GM19468 (cell line): Measurements from ENCODE around the gene SRSF4.
"Not testable (repeated sequence)": the region's sequence is repeated elsewhere in the genome, so short reads cannot be mapped to it uniquely, and the experiment has no call there.

ENCODE experiments used
- ATAC-seq: cut with Tn5 transposase; IDR thresholded peaks from one replicate; pipeline ENCODE4 v1.9.1; 2021; ENCODE audit warnings: mild to moderate bottlenecking, moderate library complexity, moderate number of reproducible peaks; ENCODE audit not compliant: unreplicated experiment; ENCODE audit errors: extremely low read depth

Gene SRSF4

DNA sequence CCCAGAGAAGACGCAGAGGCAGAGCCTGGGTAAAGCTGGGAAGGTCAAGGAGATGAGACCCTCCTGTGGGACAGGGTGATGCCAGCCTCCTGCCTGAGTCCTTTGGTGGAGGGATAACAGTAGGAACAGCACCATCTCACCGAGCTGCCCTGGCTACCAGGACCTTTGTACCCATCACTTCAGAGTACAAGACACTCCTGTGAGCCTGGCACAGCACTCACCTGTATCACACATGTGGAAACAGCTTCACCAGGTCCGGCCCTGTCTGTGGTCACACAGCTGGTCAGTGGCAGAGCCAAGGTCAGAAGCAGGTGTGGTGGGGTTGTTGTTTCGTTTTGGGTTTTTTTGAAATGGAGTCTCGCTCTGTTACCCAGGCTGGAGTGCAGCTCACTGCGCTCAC lies 53.0 kb downstream of the SRSF4 start:
- ATAC-seq, result no peak

DNA sequence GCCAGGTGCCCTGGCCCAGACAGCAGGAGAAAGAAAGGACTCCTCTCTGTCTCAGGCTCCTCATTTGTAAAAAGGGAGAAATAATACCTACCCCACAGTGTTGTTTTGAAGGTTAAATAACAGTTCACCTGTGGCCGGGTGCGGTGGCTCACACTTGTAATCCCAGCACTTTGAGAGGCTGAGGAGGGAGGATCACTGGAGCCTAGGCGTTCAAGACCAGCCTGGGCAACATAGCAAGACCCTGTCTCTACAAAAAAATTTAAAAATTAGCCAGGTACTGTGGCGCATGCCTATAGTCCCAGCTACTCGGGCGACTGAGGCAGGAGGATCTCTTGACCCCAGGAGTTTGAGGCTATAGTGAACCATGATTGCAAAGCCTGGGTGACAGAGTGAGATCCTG lies 55.5 kb downstream of the SRSF4 start:
- no peak for ATAC-seq

DNA sequence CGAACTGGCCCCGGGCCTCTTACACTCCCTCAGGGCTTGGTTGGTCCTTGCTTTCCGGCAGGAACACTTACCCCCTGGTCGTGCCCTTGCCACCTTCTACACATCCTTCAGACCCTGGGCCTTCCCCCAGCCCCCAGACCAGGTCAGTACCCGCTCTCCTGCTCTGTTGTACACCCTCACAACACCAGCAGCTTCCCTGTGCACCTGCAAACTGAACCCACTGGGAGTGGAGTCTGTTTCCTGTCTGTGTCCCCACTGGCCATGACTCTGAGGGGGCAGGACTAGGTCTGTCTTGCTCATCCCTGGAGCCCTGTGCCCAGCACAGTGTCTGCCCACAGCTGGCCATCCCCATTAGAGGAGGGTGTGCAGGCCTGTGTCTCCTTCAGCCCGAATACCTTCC lies 55.9 kb downstream of the SRSF4 start:
- no peak for ATAC-seq

GRCh38 chr1:29125237-29125641 lies 56.5 kb downstream of the SRSF4 start:
- no peak for ATAC-seq

DNA sequence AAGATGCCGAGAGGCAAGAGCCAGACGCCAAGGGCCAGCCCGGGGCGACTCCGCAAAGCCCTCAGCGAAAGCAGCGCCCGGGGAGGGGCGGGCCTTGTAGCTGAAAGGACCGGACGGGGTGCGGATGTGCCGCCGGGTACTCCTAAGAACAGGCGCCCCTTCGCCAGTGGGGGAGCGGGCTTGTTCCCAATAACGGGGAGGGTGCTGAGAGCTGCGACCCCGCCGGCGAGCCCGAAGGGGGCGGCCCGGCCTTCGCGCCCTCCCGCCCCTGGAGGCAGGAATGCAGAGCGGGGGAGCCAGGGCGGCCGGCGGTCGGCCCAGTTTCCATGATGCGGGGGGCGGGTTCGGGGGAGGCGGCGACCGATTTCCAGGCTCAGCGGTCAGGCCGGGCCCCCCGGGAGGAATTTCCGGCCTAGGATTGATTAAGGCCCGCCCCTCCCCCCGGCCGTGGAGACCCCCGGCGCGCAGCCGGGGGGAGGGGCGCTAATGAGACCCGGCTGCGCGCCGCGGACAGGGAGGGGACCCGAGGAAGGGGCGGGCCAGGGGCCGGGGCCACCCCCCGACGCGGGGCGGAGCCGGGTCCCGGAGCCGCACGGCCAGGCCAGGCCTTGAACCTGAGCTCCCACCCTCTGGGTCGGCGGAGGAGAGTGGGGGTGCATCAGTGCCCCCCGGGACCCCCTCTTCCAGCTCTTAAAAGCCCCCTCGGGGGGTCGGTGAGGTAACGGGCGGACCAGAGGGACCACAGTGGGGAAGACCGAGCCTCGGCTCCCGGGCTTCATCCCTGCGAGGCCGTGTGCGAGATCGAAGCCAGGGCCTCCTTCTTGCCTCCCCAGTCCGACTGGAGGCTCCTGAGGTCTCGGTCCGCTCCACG lies 57.1 kb downstream of the SRSF4 start:
- no peak for ATAC-seq

DNA sequence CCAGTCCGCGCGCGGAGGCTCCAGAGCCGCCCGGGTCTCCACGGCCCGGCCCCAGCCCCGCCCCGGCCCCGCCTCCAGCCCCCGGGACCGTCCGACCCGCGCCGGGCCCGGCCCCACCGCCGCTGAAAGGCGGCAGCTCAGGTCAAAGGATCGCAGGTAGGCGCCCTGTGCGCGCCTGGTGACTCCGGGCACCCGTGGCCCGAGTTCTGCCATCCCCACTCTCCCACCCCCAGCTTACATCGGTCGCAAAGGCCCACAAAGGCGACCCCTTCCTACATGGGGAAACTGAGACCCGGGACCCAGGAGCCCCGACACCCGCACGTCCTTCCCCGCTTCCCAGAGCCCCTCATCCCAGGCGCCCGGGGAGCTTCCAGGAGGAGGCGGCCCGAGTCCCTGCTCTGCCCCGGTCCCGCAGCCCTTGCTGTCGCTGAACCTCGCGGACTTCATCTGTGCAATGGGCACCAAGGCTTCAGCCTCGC lies 57.8 kb downstream of the SRSF4 start, which contains the start of gene TMEM200B:
Gene TMEM200B (minus strand): TSS at position 17 of the 479 bp plus-strand sequence. CDS start 2,075 bp downstream, outside the sequence.
- no peak for ATAC-seq

DNA sequence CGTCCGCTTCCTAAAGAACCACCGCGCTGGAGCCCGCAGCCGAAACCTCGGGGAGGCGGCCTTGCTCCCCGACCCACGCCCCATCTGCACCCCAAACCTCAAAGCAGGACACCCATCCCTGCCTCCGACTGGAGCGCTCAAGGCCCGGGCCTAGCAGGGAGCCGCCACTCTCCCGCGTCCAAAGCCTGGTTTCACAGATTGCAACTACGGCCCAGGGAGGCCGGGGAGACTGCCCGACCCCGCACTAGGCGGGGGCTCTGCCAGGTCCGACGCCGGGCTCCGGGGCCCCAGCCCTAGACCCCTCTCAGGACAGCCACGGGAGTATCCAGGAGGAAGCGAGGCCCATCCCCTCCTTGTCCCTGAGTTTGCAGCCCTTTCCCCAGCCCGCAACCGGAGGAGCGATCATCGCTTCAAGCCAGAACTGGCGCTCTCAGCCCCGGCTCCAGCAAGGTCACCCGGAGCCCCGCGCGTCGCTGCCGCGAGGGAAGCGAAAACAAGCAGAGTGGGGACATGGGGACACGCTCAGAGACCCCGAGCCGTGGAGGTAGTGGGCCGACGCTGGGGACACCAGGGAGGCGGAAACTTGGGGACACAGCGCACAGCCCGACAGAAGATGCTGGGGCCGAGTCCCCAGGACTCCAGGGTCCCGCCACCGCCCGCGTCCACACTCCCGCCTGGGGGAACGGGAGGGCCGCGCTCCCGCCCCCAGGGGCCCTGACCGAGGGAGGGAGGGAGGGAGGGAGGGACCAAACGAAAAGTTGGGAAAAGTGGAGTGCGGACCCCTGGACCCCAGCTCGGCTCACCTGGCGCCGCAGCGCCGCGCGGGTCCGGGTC lies 58.4 kb downstream of the SRSF4 start:
- no peak for ATAC-seq

GRCh38 chr1:29122682-29123052 lies 59.0 kb downstream of the SRSF4 start:
- ATAC-seq, result no peak

- ATAC-seq, result no peak
Measured at GRCh38 chr1:29121936-29122681, 59.6 kb downstream of the SRSF4 start.

- ATAC-seq, result no peak
Measured at GRCh38 chr1:29121516-29121935, 60.2 kb downstream of the SRSF4 start.

DNA sequence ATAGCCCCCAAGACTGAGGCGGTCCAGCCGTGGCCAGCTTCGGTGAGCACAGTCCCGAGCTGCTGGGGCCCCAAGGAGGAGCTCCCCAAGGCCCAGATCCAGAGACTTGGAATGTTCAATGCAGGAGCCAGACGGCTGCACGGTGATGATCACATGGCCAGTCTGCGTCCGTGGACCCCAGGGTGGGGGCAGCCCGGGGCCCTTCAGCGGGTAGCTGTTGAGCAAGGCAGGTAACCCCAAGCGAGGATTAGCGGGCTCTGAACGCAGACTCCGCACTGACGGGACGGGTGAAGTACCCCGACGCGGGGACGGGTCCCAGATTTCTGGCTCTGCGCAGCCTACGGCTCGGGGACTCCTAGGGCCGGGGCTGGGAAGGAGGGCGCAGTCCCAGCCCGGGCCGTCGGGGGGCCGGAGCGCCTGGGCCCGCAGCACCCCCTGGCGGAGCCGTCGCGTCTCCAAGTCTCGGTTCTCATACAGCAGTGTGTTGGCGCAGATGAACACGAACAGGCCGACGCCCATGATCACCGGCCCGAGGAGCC lies 60.7 kb downstream of the SRSF4 start:
- ATAC-seq, result no peak

DNA sequence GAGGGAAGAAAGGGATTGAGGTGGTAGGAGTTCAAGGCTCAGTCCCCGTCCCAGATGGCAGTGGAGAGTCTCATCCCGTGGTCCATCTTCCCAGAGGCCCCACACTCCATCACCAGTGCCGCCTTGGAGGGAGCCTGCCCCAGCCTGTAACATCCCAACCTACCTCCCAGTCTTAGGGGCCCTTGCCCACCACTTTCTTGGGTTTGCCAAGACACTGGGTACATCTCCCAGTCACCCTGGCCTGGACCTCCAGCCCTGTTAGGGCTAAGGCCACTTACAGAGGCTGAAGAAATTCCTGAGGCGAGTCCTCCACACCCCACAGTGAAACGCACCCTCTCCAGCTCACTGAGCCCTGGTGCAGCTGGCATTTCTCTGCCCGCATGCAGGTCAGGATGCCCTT lies 61.3 kb downstream of the SRSF4 start:
- ATAC-seq, result no peak

- no peak for ATAC-seq
Measured at GRCh38 chr1:29119121-29119929, 62.4 kb downstream of the SRSF4 start.

GRCh38 chr1:29117381-29117780 lies 64.3 kb downstream of the SRSF4 start:
- no peak for ATAC-seq

GRCh38 chr1:29114654-29115053 lies 67.0 kb downstream of the SRSF4 start:
- no peak for ATAC-seq

DNA sequence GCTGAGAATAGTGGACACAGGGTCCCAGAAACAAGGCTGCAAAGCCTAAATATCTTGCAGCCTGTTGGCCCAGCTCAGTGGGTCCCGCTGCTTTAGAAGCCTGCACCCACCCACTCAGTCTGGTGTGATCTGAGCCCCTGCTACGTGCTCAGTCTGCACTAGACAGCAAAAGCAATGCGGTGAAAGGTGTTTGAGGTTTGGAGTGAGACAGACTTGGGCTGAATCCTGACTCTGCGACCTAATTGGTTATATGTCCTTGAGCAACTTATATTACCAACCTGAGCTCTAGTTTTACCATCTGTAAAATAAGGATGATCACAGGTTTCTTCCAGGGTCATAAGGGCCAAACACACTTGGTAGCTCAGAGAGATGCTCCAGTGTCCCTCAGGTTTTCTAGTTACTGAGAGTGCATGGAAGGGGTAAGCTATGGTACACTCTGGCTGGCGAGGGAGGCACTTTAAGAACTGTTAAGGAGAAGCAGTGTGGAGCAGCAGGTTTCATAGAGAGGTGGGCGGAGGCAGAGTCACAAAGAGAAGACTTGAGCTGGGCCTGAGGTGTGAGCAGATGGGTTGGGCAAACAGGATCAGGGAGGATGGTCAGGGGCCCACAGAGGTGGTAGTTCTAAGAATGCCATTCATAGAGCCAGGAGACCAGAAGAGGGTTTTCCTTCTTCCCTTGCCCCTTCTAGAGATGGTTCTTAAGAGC lies 68.1 kb downstream of the SRSF4 start:
- no peak for ATAC-seq

- ATAC-seq, result no peak
Measured at GRCh38 chr1:29112705-29113412, 68.8 kb downstream of the SRSF4 start.

DNA sequence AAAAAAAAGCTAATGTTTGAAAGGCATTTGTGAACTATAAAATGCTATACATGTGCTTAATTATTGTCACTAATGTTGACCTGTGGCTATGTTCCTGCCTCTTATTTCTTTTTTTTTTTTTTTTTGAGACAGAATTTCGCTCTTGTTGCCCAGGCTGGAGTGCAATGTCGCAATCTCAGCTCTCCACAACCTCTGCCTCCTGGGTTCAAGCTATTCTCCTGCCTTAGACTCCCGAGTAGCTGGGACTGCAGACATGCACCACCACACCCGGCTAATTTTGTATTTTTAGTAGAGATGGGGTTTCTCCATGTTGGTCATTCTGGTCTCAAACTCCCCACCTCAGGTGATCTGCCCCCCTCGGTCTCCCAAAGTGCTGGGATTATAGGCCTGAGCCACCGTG lies 73.7 kb downstream of the SRSF4 start:
- not testable (repeated sequence) for ATAC-seq
